Upper lobe of left lung (tissue), 6 donors: ENCODE data around the gene OXNAD1. TPM values are rescaled to one million over a fixed set of nuclear protein-coding genes. Genes with fewer than 3 reads are reported as not detected.

Experiments
- ATAC-seq, 2 donors: fragments of 200-7000 bp; cut with Tn5 transposase; one replicate each; pipeline ENCODE4 v1.9.1; 2022; ENCODE audit warnings: mild to moderate bottlenecking in 2 of 2, moderate library complexity in 2 of 2; ENCODE audit not compliant: low FRiP score in 2 of 2
- DNase-seq, 2 donors: peaks; one replicate each; pipeline ENCODE4 v3.0.0-alpha.2; 2019 to 2020
- H3K27ac ChIP-seq, 4 donors: fragments of 200-600 bp; sonication (generic); one replicate each; pipeline ENCODE4 v1.5.1; 2016 to 2019
- H3K27me3 ChIP-seq, 4 donors: fragments of 200-600 bp; sonication (generic); one replicate each; pipeline ENCODE4 v1.5.1; 2017 to 2019
- H3K36me3 ChIP-seq, 4 donors: fragments of 200-600 bp; sonication (generic); one replicate each; pipeline ENCODE4 v1.5.1; 2016 to 2019
- H3K4me1 ChIP-seq, 4 donors: fragments of 200-600 bp; sonication (generic); one replicate each; pipeline ENCODE4 v1.5.1; 2018 to 2019
- H3K4me3 ChIP-seq, 4 donors: fragments of 200-600 bp; sonication (generic); one replicate each; pipeline ENCODE4 v1.5.1; 2017 to 2019; ENCODE audit warnings: mild to moderate bottlenecking in 2 of 4, moderate library complexity in 1 of 4
- H3K9me3 ChIP-seq, 4 donors: fragments of 200-600 bp; sonication (generic); one replicate each; pipeline ENCODE4 v1.5.1; 2018 to 2019
- EP300 ChIP-seq, 4 donors: sonication (generic); formaldehyde crosslinking; IDR thresholded peaks; one replicate each; pipeline ENCODE4 v1.5.1; 2017; ENCODE audit warnings: antibody characterized with exemption in 4 of 4, control low read depth in 2 of 4
- POLR2A ChIP-seq, 4 donors: fragments of 450-650 bp; IDR thresholded peaks; one replicate each; pipeline ENCODE4 v1.5.1; 2016 to 2017; ENCODE audit warnings: antibody characterized with exemption in 4 of 4, mild to moderate bottlenecking in 2 of 4
- POLR2AphosphoS5 ChIP-seq, 2 donors: sonication (generic); formaldehyde crosslinking; IDR thresholded peaks; one replicate each; pipeline ENCODE4 v1.5.1; 2017; ENCODE audit warnings: antibody characterized with exemption in 2 of 2
- WGBS, 2 donors: methylation state at CpG; one replicate each; pipeline ENCODE4 v1.1.5; 2017 to 2018; 5-methylcytosine and 5-hydroxymethylcytosine counted together
- total RNA-seq, 6 donors: library from RNA; depleted of rRNA in 4 of 6; stranded (reverse); fragments of >200 nt in 4 of 6; gene quantifications; one replicate each; pipeline versions ENCODE4 v1.1.0 to v1.2.1, GENCODE V29; 2016 to 2021
- TF ChIP-seq, protein P1 (sequence below), 6 experiments: fragments of 450-650 bp in 4 of 6; fragments of 200-600 bp in 2 of 6; sonication (generic) in 2 of 6; IDR thresholded peaks; one replicate each; pipeline ENCODE4 v1.5.1; 2016 to 2019; ENCODE audit warnings: antibody characterized with exemption in 6 of 6
- donor health status: DM: no; HTN: no; CAD: no; lungs with moderate emphysema.
- donor health status: DM: no; HTN: yes; CAD: no; lungs with severe emphysema.

The OXNAD1 gene
- total RNA-seq, 6 donors from 2014 or later, result 7.2 to 20.9 (median 11.0) TPM

DNA sequence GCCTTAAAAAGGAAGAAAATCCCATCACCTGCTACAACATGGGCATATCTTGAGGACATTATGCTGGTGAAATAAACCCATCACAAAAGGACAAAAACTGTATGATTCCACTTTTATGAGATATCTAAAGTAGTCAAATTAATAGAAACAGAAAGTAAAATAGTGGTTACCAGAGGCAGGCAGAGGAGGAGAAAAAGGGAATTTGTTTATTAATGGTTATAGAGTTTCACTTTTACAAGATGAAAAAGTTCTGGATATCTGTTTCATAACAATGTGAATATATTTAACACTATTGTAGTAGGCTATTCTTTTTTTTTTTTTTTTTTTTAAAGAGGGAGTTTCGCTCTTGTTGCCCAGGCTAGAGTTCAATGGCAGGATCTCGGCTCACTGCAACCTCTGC, 40.7 kb upstream of the OXNAD1 start:
- H3K4me3 ChIP-seq, result no peak overlapping the region
- no peak overlapping the region for H3K27ac ChIP-seq
- H3K9me3 ChIP-seq, result peaks cover 0 to 6% (median 0%) of the 10 kb centered on the region in 4 donors
- no peaks in the 10 kb centered on the region for H3K4me1 ChIP-seq
- no peaks in the 10 kb centered on the region for H3K27me3 ChIP-seq
- DNase-seq (no peak), ATAC-seq (no peak)
- TF ChIP-seq POLR2AphosphoS5 (IDR thresholded peaks at IDR 0.05) (no peak), EP300 (IDR thresholded peaks at IDR 0.05) (no peak), POLR2A (IDR thresholded peaks at IDR 0.05) (no peak)
- TF ChIP-seq, protein P1, sequence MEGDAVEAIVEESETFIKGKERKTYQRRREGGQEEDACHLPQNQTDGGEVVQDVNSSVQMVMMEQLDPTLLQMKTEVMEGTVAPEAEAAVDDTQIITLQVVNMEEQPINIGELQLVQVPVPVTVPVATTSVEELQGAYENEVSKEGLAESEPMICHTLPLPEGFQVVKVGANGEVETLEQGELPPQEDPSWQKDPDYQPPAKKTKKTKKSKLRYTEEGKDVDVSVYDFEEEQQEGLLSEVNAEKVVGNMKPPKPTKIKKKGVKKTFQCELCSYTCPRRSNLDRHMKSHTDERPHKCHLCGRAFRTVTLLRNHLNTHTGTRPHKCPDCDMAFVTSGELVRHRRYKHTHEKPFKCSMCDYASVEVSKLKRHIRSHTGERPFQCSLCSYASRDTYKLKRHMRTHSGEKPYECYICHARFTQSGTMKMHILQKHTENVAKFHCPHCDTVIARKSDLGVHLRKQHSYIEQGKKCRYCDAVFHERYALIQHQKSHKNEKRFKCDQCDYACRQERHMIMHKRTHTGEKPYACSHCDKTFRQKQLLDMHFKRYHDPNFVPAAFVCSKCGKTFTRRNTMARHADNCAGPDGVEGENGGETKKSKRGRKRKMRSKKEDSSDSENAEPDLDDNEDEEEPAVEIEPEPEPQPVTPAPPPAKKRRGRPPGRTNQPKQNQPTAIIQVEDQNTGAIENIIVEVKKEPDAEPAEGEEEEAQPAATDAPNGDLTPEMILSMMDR (IDR thresholded peaks at IDR 0.05), result no peak
- 92 to 95% methylated on average over 2 of the region's 2 CpGs for WGBS, 2 donors
- H3K36me3 ChIP-seq, result peaks cover 0 to 2% (median 0%) of the 10 kb centered on the region in 4 donors

DNA sequence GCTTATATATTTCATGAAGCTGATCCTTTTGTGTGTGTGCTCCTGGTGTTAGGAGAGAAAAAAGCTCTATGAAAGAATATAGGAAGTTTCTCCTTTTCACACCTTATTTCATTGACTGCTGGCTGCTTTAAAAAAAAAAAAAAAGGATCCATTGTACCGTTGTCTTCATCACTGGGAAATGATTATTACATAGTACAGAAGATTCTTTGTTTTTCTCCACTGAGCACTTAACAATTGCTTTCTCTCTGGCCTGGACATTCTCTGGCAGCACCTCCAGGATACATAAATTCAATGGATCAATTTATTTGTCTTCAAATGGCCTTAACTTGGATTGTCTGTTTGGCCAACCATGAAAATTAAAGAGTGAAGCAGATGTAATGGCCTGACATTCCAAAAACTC, 37.4 kb upstream of the OXNAD1 start:
- no peak for ATAC-seq
- no peak for TF ChIP-seq POLR2AphosphoS5 (IDR thresholded peaks at IDR 0.05)
- no peak for TF ChIP-seq POLR2A (IDR thresholded peaks at IDR 0.05)
- TF ChIP-seq, protein P1 (IDR thresholded peaks at IDR 0.05), result no peak
- TF ChIP-seq EP300 (IDR thresholded peaks at IDR 0.05), result no peak

DNA sequence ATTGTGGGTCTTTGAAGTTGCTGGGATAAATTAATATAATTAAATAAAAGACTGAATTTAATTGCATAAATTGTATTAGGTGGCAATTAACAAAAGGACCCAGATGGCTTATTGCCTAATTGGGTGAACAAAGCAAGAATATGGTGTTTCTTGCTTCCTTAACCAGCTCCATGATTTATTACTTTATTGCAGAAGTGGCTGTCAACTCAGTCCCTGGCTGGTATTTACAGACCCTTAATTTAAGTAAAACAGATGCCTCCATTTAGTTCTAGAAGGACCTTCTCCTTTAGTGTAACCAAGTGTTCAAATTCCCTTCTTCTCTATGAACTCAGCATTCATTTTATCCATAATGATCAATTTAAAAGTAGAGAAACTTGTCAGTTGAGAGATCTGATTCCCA, 35.3 kb upstream of the OXNAD1 start:
- H3K27ac ChIP-seq, result no peak overlapping the region
- no peak overlapping the region for H3K4me3 ChIP-seq
- H3K9me3 ChIP-seq, result no peaks in the 10 kb centered on the region
- TF ChIP-seq EP300 (IDR thresholded peaks at IDR 0.05), result no peak
- TF ChIP-seq POLR2A (IDR thresholded peaks at IDR 0.05), result no peak
- TF ChIP-seq, protein P1 (IDR thresholded peaks at IDR 0.05), result no peak
- no peak for TF ChIP-seq POLR2AphosphoS5 (IDR thresholded peaks at IDR 0.05)
- H3K27me3 ChIP-seq, result no peaks in the 10 kb centered on the region
- ATAC-seq (no peak), DNase-seq (no peak)
- no peaks in the 10 kb centered on the region for H3K36me3 ChIP-seq
- no peaks in the 10 kb centered on the region for H3K4me1 ChIP-seq

More for the DNA sequence above, 37.4 kb upstream of the OXNAD1 start:
- Histone ChIP-seq H3K9me3 (no peaks in the 10 kb centered on the region), H3K36me3 (no peaks in the 10 kb centered on the region), H3K27me3 (no peaks in the 10 kb centered on the region), H3K27ac (no peak overlapping the region), H3K4me3 (no peak overlapping the region), H3K4me1 (no peaks in the 10 kb centered on the region)
- DNase-seq, result no peak
- WGBS, 2 donors, result 60 to 70% methylated on average over 1 of the region's 1 CpG

DNA sequence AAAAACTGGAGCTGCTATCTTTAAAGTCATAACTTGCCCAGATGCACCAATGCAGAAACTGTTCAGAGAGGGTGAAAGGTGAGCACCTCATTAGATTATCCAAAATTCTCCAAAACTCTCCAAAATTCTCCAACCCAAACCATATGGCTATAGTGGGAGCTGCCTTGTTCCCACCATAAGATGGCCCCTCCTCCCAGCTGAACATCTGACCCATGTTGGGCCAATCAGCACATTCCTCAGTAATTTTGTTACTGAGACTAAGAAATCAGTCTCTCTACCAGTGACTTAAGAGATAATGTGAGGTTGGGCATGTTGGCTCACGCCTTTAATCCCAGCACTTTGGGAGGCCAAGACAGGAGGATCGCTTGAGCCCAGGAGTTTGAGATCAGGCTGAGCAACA, 33.0 kb upstream of the OXNAD1 start:
- H3K27me3 ChIP-seq, result no peaks in the 10 kb centered on the region
- H3K27ac ChIP-seq, result no peak overlapping the region
- no peak for ATAC-seq
- TF ChIP-seq POLR2AphosphoS5 (IDR thresholded peaks at IDR 0.05), result no peak
- TF ChIP-seq EP300 (IDR thresholded peaks at IDR 0.05), result no peak
- no peak for TF ChIP-seq POLR2A (IDR thresholded peaks at IDR 0.05)
- TF ChIP-seq, protein P1 (IDR thresholded peaks at IDR 0.05), result no peak
- 97 to 100% methylated on average over 2 of the region's 2 CpGs for WGBS, 2 donors
- no peaks in the 10 kb centered on the region for H3K9me3 ChIP-seq
- H3K4me1 ChIP-seq, result no peaks in the 10 kb centered on the region
- H3K4me3 ChIP-seq, result no peak overlapping the region
- no peak for DNase-seq
- no peaks in the 10 kb centered on the region for H3K36me3 ChIP-seq

DNA sequence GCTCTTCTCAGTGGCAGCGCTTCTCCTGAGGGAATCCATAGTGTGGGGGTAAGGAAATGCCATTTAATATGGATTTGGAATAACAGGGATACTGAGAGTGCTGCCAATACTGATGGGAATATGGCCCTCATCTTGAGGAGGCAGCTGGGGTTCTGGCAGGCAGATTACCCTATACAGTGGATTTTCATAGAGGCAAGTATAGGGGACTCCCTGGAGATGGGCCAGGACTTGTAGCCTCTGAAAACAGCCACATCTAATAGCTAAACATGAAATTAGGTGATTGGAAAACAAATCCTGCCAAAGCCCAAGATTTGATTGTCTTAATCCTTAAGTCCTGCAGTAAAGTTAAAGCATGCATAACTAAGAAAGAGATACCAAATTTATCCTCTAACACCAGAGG, 31.2 kb upstream of the OXNAD1 start:
- TF ChIP-seq POLR2AphosphoS5 (IDR thresholded peaks at IDR 0.05), result no peak
- TF ChIP-seq, protein P1 (IDR thresholded peaks at IDR 0.05), result no peak
- no peak for TF ChIP-seq EP300 (IDR thresholded peaks at IDR 0.05)
- no peak for TF ChIP-seq POLR2A (IDR thresholded peaks at IDR 0.05)
- no peaks in the 10 kb centered on the region for H3K27me3 ChIP-seq
- no peak for DNase-seq

More for the DNA sequence above, 31.2 kb upstream of the OXNAD1 start:
- Histone ChIP-seq H3K27ac (no peak overlapping the region), H3K4me1 (no peaks in the 10 kb centered on the region), H3K4me3 (no peak overlapping the region), H3K9me3 (no peaks in the 10 kb centered on the region), H3K36me3 (no peaks in the 10 kb centered on the region)
- no peak for ATAC-seq
- 91 to 100% methylated on average over 1 of the region's 1 CpG for WGBS, 2 donors
